HL-60/S4 treated with phorbol 12-myristate 13-acetate at 8.2 ng/mL for 4 days and 3 days (cell line): ENCODE data around the gene TRIM74.

Experiments
- in situ Hi-C: fragments of 300-500 bp; cut with MboI; formaldehyde crosslinking; loops from 2 replicates; pipeline ENCODE4 v1.15.0; 2022; ENCODE audit warnings: low sequenced_read_pairs

Gene TRIM74

DNA sequence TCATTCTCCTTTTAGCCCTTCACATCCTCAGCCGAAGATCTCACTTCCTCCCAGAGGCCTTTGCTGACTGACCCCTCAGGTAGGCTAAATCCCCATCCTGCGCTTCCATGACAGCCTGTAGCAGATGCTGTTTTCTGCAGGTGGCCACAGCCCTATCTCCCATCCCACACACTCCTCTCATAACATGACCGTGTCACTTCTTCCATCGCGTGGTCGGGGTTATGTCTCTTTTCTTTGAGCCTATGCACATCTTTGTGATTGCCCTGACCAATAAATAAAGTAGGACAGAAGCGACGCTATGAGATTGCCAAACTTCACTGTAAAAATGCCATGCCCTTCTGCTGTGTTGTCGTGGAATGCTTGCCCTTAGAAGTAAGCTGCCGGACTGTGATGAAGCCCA lies 55.5 kb downstream of the TRIM74 start:
- in situ Hi-C loops, result loop anchor here (10.0 kb wide), 1 partner anchor 89 kb away; the partner anchor contains the start of gene TYW1B

DNA sequence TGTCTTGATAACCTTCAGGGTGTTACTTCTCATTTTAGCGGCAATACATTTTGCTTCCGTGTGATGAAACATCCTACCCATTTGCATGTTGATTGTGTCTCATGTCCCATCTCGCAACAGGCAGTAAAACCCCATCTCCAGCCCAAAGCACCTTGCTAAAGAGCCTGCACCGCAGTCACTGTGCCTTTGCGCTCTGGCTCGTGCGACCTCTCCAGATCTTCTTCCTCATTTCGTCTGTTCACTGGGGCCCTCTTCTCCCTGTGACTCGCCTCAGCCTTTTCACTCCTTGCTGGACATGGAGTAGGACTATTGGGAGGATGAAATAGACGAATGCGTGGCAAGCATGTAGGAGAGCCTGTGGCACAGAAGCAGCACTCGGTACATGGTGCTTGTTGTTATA lies 57.9 kb downstream of the TRIM74 start:
- in situ Hi-C loops, result loop anchor here (10.0 kb wide), 1 partner anchor 87 kb away; the partner anchor contains the start of gene TYW1B
